ENCODE results near the gene BBOX1. TPM values are rescaled to one million over a fixed set of nuclear protein-coding genes. Genes with fewer than 3 reads are reported as not detected.

The BBOX1 gene
- total and polyA plus RNA-seq, 2 donors (not counting 1 experiment from before 2014, with no cell fraction given), result not detected

- DNase-seq (ENCODE audit: low read depth in 2 of 2), result no peak
These were observed 20.8 kb downstream of the BBOX1 start for GRCh38 chr11:27061461-27061821.

GRCh38 chr11:27064086-27064485, 23.5 kb downstream of the BBOX1 start:
- Histone ChIP-seq H3K79me2 (ENCODE audit: control insufficient read depth, insufficient read depth, low read length) (no peaks in the 10 kb centered on the region), H3K4me2 (ENCODE audit: extremely low read depth, insufficient read depth, low read length) (no peak overlapping the region), H3K9ac (ENCODE audit: insufficient read depth, low read length) (no peak overlapping the region), H3K27ac (ENCODE audit: insufficient read depth, low read length) (no peak overlapping the region), H4K20me1 (ENCODE audit: control insufficient read depth, extremely low read depth, insufficient read depth, low read length) (no peaks in the 10 kb centered on the region), H3K36me3 (ENCODE audit: control insufficient read depth, insufficient read depth, low read length) (no peaks in the 10 kb centered on the region), H2AFZ (ENCODE audit: low read length) (no peak overlapping the region), H3K27me3 (ENCODE audit: control insufficient read depth, insufficient read depth, low read length) (no peaks in the 10 kb centered on the region), H3K4me1 (ENCODE audit: control insufficient read depth, extremely low read depth, insufficient read depth, low read length) (no peaks in the 10 kb centered on the region), H3K9me3 (ENCODE audit: control insufficient read depth, insufficient read depth, low read depth, low read length) (no peaks in the 10 kb centered on the region), H3K4me3 (replicated peaks in 1 of 4; ENCODE audit: control extremely low read depth in 1 of 4, insufficient read depth in 1 of 4, low read depth in 3 of 4, low read length in 4 of 4) (no peak overlapping the region)
- no peak for TF ChIP-seq EZH2 (IDR thresholded peaks at IDR 0.05; ENCODE audit: low read length, missing control alignments)
- TF ChIP-seq CTCF (conservative IDR thresholded peaks at IDR 0.05 in 1 of 2, IDR thresholded peaks at IDR 0.05 in 1 of 2; ENCODE audit: low read depth in 1 of 2, low read length in 2 of 2), result no peak
- DNase-seq (ENCODE audit: low read depth in 2 of 2), result no peak

More at GRCh38 chr11:27061461-27061821, 20.8 kb downstream of the BBOX1 start:
- no peak overlapping the region for H3K27ac ChIP-seq (ENCODE audit: insufficient read depth, low read length)
- no peak overlapping the region for H2AFZ ChIP-seq (ENCODE audit: low read length)
- no peaks in the 10 kb centered on the region for H3K4me1 ChIP-seq (ENCODE audit: control insufficient read depth, extremely low read depth, insufficient read depth, low read length)
- H3K79me2 ChIP-seq (ENCODE audit: control insufficient read depth, insufficient read depth, low read length), result no peaks in the 10 kb centered on the region
- no peak overlapping the region for H3K4me3 ChIP-seq (replicated peaks in 1 of 4; ENCODE audit: control extremely low read depth in 1 of 4, insufficient read depth in 1 of 4, low read depth in 3 of 4, low read length in 4 of 4)
- H3K9ac ChIP-seq (ENCODE audit: insufficient read depth, low read length), result no peak overlapping the region
- H3K36me3 ChIP-seq (ENCODE audit: control insufficient read depth, insufficient read depth, low read length), result no peaks in the 10 kb centered on the region
- H3K9me3 ChIP-seq (ENCODE audit: control insufficient read depth, insufficient read depth, low read depth, low read length), result no peaks in the 10 kb centered on the region
- H3K27me3 ChIP-seq (ENCODE audit: control insufficient read depth, insufficient read depth, low read length), result no peaks in the 10 kb centered on the region
- TF ChIP-seq CTCF (conservative IDR thresholded peaks at IDR 0.05 in 1 of 2, IDR thresholded peaks at IDR 0.05 in 1 of 2; ENCODE audit: low read depth in 1 of 2, low read length in 2 of 2) (no peak), EZH2 (IDR thresholded peaks at IDR 0.05; ENCODE audit: low read length, missing control alignments) (no peak)
- no peaks in the 10 kb centered on the region for H4K20me1 ChIP-seq (ENCODE audit: control insufficient read depth, extremely low read depth, insufficient read depth, low read length)
- no peak overlapping the region for H3K4me2 ChIP-seq (ENCODE audit: extremely low read depth, insufficient read depth, low read length)

DNA sequence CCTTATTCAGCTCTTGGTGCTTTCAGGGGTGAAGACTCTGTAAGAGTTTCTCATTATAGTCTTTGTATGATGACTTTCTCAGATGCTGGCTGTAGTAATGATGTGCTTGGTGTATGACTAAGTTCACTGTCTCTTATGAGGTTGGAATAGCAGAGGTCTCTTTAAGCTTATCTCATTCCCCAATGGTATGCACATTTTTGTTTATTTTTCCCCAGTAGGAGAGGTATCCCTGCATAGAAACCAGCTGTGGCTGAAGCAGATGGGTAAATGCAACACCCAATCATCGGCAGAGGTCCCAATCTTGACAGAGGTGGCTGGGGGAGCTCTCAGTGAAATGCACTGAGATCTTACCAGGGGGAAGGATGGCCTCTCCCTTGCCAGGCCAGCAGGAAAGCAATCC, 34.6 kb downstream of the BBOX1 start:
- peak; percentile 80 to 83 for DNase-seq (ENCODE audit: low read depth in 2 of 2)
- Histone ChIP-seq H3K4me3 (replicated peaks in 1 of 4; ENCODE audit: control extremely low read depth in 1 of 4, insufficient read depth in 1 of 4, low read depth in 3 of 4, low read length in 4 of 4) (no peak overlapping the region), H3K27me3 (ENCODE audit: control insufficient read depth, insufficient read depth, low read length) (no peaks in the 10 kb centered on the region), H3K27ac (ENCODE audit: insufficient read depth, low read length) (no peak overlapping the region), H3K79me2 (ENCODE audit: control insufficient read depth, insufficient read depth, low read length) (no peaks in the 10 kb centered on the region), H3K36me3 (ENCODE audit: control insufficient read depth, insufficient read depth, low read length) (no peaks in the 10 kb centered on the region), H3K4me2 (ENCODE audit: extremely low read depth, insufficient read depth, low read length) (no peak overlapping the region), H3K9me3 (ENCODE audit: control insufficient read depth, insufficient read depth, low read depth, low read length) (no peaks in the 10 kb centered on the region), H4K20me1 (ENCODE audit: control insufficient read depth, extremely low read depth, insufficient read depth, low read length) (no peaks in the 10 kb centered on the region), H3K9ac (ENCODE audit: insufficient read depth, low read length) (no peak overlapping the region), H3K4me1 (ENCODE audit: control insufficient read depth, extremely low read depth, insufficient read depth, low read length) (no peaks in the 10 kb centered on the region), H2AFZ (ENCODE audit: low read length) (no peak overlapping the region)
- no peak for TF ChIP-seq CTCF (conservative IDR thresholded peaks at IDR 0.05 in 1 of 2, IDR thresholded peaks at IDR 0.05 in 1 of 2; ENCODE audit: low read depth in 1 of 2, low read length in 2 of 2)
